SK-N-SH (cell line): ENCODE data around the gene TRAF2.
"Not testable (repeated sequence)": the region's sequence is repeated elsewhere in the genome, so short reads cannot be mapped to it uniquely, and the experiment has no call there.

Source experiments
- CTCF ChIP-seq: fragments of 200-600 bp; sonication (generic); IDR thresholded peaks from 2 replicates; pipeline ENCODE4 v1.6.1; 2017; ENCODE audit warnings: antibody characterized with exemption, mild to moderate bottlenecking, moderate library complexity
- EP300 ChIP-seq, 2 experiments: IDR thresholded peaks; 2 replicates each; pipeline versions ENCODE4 v1.4.0 to v1.6.1; 2012; ENCODE audit warnings: borderline replicate concordance in 1 of 2, low read depth in 1 of 2, low read length in 1 of 2
- EZH2phosphoT487 ChIP-seq: fragments of 200-600 bp; sonication (generic); IDR thresholded peaks from 2 replicates; pipeline ENCODE4 v1.6.1; 2017; ENCODE audit warnings: low read depth, mixed run types, mild to moderate bottlenecking, antibody characterized with exemption, moderate library complexity, borderline replicate concordance
- JUND ChIP-seq: IDR thresholded peaks from 2 replicates; pipeline ENCODE4 v1.4.0; 2012
- RCOR1 ChIP-seq: fragments of 150-350 bp; IDR thresholded peaks from 2 replicates; pipeline ENCODE4 v1.6.1; 2017; ENCODE audit warnings: antibody characterized with exemption, low read length
- SIN3A ChIP-seq: IDR thresholded peaks from 2 replicates; pipeline ENCODE4 v1.6.1; 2012; ENCODE audit warnings: low read depth, mild to moderate bottlenecking, low read length, moderate library complexity, borderline replicate concordance
- YY1 ChIP-seq: IDR thresholded peaks from 2 replicates; pipeline ENCODE4 v1.4.0; 2012; ENCODE audit warnings: low read depth, mild to moderate bottlenecking

- TF ChIP-seq CTCF; RCOR1; EZH2phosphoT487; EP300 (IDR thresholded peaks at IDR 0.05; ENCODE audit: borderline replicate concordance in 1 of 2, low read depth in 1 of 2, low read length in 1 of 2); YY1; JUND; SIN3A: not testable (repeated sequence)
Measured at GRCh38 chr9:136866898-136867421, 19.4 kb upstream of the TRAF2 start.
